Nephron (organoid): ENCODE measurements around the gene SLC12A2.
A peak's percentile ranks its signal among the peaks of the same experiment; 100 is the strongest.

Experiments
- H3K27ac Mint-ChIP-seq, 3 experiments: 2 replicates each; pipeline ENCODE4 v1.8.0; 2020; ENCODE audit warnings: mixed read lengths in 3 of 3, mild to moderate bottlenecking in 2 of 3, moderate library complexity in 1 of 3
- H3K27me3 Mint-ChIP-seq: 2 replicates; pipeline ENCODE4 v1.8.0; 2021; ENCODE audit warnings: low read depth, mild to moderate bottlenecking, moderate library complexity, mixed read lengths
- H3K36me3 Mint-ChIP-seq: 2 replicates; pipeline ENCODE4 v1.8.0; 2020; ENCODE audit warnings: low read depth, mixed read lengths
- H3K4me1 Mint-ChIP-seq: 2 replicates; pipeline ENCODE4 v1.8.0; 2020; ENCODE audit warnings: mixed read lengths
- H3K4me3 Mint-ChIP-seq, 3 experiments: 2 replicates each; pipeline ENCODE4 v1.8.0; 2020; ENCODE audit warnings: mild to moderate bottlenecking in 3 of 3, mixed read lengths in 3 of 3, moderate library complexity in 2 of 3
- H3K9me3 Mint-ChIP-seq: 2 replicates; pipeline ENCODE4 v1.8.0; 2020; ENCODE audit warnings: mixed read lengths
- TF ChIP-seq, protein P1 (sequence below), 3 experiments: fragments of 200-600 bp; sonication (generic); IDR thresholded peaks; one replicate each; pipeline ENCODE4 v1.5.0; 2021; ENCODE audit warnings: antibody characterized with exemption in 3 of 3; ENCODE audit not compliant: unreplicated experiment in 3 of 3

SLC12A2 gene

DNA sequence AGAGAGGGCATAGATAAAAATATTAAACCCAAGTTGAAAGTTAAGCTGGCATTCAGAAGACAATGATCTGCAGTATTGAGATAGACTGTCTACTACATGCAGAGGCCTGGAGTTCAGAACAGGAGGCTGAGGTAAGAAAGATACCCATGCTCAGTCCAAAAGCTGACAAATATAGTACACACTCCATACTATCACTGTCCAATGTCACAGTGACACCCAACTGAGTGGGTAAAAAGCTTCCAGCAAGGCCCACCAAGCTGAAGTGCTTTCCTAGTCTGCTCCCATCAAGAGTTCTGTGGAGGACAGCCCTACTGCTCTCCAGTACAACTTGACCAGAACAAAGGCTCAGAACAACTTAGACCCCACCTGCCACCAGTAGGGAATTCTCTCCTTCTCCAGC lies 124.9 kb downstream of the SLC12A2 start:
- Mint-ChIP-seq H3K9me3 (no peaks in the 10 kb centered on the region), H3K4me3 (no peak overlapping the region), H3K36me3 (no peaks in the 10 kb centered on the region), H3K4me1 (peaks cover 9% of the 10 kb centered on the region), H3K27me3 (no peaks in the 10 kb centered on the region), H3K27ac (no peak overlapping the region)
- TF ChIP-seq, protein P1, sequence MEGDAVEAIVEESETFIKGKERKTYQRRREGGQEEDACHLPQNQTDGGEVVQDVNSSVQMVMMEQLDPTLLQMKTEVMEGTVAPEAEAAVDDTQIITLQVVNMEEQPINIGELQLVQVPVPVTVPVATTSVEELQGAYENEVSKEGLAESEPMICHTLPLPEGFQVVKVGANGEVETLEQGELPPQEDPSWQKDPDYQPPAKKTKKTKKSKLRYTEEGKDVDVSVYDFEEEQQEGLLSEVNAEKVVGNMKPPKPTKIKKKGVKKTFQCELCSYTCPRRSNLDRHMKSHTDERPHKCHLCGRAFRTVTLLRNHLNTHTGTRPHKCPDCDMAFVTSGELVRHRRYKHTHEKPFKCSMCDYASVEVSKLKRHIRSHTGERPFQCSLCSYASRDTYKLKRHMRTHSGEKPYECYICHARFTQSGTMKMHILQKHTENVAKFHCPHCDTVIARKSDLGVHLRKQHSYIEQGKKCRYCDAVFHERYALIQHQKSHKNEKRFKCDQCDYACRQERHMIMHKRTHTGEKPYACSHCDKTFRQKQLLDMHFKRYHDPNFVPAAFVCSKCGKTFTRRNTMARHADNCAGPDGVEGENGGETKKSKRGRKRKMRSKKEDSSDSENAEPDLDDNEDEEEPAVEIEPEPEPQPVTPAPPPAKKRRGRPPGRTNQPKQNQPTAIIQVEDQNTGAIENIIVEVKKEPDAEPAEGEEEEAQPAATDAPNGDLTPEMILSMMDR (IDR thresholded peaks at IDR 0.05; ENCODE audit: unreplicated experiment in 3 of 3): no peak

DNA sequence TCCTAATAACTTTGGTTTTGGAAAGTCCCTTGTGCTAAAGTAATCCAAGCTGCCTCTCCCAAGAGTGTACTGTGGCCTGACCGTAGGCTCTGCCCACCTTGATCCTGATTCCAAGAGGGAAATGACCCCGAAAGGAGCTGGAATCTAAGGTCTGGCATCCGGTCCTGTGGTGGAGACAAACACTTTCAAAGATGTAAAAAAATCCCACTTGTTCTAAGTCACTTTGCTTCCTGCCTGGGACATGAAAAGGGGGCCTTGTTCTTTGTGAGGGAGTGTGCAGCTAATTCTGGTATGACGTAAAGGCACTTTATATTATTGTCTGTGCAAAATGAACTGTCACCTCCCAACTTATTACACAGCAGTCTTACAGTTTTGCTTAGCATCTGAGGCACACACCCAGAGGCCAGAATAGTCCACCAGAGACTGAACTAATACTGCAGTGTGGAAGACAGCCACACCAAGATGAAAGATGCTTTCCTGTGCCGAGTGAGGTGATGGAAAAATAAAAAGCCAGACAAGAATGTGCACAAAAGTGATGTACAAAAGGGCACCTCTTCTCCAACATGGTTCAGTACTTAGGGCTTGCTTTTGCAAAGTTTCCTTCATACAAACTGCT lies 128.7 kb downstream of the SLC12A2 start:
- no peaks in the 10 kb centered on the region for H3K9me3 Mint-ChIP-seq
- H3K4me3 Mint-ChIP-seq: no peak overlapping the region
- H3K27me3 Mint-ChIP-seq: peaks cover 8% of the 10 kb centered on the region
- no peak overlapping the region for H3K27ac Mint-ChIP-seq
- TF ChIP-seq, protein P1 (IDR thresholded peaks at IDR 0.05; ENCODE audit: unreplicated experiment in 3 of 3): no peak
- H3K4me1 Mint-ChIP-seq: peaks cover 5% of the 10 kb centered on the region
- H3K36me3 Mint-ChIP-seq: no peaks in the 10 kb centered on the region

DNA sequence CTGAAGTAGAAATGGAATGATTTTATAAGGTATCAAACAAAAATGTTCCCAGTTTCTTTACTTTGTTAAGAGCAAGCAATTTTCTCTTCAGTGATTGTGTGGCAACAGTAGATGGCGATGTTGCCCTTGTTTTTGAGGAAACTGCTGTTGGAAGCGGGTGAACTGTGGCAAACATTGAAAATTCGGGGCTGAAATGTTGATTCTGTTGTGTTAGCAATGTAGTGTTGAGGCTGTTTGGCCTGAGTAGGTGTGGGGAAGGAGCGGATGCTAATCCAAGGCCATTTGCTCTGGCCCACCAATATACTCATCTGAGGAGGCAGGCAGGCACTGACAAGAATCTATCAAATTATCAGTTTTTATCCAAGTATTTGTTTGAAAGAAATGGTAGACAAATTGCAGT lies 129.8 kb downstream of the SLC12A2 start:
- Mint-ChIP-seq H3K4me3 (no peak overlapping the region), H3K4me1 (peaks cover 5% of the 10 kb centered on the region), H3K9me3 (no peaks in the 10 kb centered on the region), H3K27ac (peak overlapping the region in 2 of 3 experiments; percentile 3 to 38), H3K27me3 (peaks cover 8% of the 10 kb centered on the region), H3K36me3 (no peaks in the 10 kb centered on the region)
- TF ChIP-seq, protein P1 (IDR thresholded peaks at IDR 0.05; ENCODE audit: unreplicated experiment in 3 of 3): peak; percentile 84 to 86 (median 86)

DNA sequence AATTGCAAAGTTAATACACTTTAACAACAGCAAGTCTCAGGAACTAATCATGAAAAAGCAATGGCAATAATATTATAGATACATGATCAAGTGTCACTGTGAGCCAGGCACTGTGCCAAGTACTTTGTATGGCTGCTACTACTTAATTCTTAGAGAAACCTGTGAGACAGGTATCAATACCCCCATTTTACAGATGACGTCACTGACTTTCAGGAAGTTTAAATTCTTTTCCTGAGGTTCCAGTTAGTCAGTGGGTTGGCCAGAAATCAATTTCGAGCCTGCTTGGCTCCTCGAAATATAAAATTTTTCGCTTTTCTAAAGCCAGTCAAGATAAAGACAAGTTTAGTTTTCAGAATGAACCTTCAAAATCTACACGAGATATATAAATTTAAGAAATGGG lies 130.3 kb downstream of the SLC12A2 start:
- Mint-ChIP-seq H3K4me1 (peaks cover 5% of the 10 kb centered on the region), H3K36me3 (no peaks in the 10 kb centered on the region), H3K27ac (peak overlapping the region in 1 of 3 experiments; percentile 3), H3K9me3 (no peaks in the 10 kb centered on the region), H3K4me3 (no peak overlapping the region), H3K27me3 (peaks cover 8% of the 10 kb centered on the region)
- TF ChIP-seq, protein P1 (IDR thresholded peaks at IDR 0.05; ENCODE audit: unreplicated experiment in 3 of 3): no peak

DNA sequence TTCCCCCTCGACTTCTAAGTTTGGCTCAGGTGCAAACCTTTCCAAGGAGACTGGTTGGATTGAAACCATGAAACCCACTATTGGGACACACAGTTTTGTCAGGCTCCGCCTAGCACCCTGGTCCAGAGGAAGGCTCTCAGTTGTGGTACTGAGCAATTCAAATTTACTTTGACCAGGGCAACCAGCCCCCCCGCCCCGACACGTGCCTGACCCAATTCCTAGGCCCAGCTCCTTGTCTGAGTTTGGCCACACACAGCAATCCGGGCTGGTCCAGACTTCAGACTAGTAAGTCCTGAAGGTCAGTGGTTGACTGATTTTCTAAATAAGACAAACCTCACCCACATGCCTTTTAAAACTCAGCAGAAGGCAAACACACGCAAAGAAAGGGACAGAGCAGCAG lies 132.7 kb downstream of the SLC12A2 start:
- Mint-ChIP-seq H3K27ac (no peak overlapping the region), H3K9me3 (no peaks in the 10 kb centered on the region), H3K4me3 (no peak overlapping the region), H3K27me3 (peaks cover 8% of the 10 kb centered on the region), H3K4me1 (peaks cover 5% of the 10 kb centered on the region), H3K36me3 (no peaks in the 10 kb centered on the region)
- TF ChIP-seq, protein P1 (IDR thresholded peaks at IDR 0.05; ENCODE audit: unreplicated experiment in 3 of 3): no peak

DNA sequence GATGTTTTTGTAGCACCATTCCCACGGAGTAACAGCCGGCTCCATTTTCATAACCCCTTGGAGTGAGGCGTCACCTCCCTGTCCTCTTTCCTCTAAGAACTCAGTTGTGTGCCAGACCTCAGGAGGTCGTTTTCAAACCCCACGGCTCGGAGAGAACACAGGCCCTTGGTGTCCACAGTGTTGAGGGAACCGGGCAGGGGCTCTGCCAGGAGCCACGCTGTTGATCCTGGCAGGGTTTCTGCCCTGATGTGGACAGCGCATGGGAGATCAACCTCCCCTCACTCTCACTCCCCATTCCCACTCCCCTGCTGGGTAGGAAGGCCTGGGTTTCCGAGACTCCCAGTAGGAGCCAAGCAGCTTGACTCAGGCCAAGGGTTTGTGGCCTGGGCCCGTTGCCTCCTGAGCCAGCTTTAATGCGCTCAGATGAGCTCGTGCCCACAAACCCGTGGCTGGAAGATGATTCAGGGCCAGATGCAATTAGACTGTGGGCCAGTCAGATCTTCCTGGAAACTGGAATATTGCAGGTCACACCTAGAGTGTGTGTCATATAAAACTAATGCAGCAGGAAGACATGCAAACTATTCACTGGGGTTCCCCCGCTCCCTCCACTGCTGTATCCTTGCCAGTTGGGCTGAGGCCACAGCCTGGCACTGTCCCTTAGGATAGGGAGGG lies 133.4 kb downstream of the SLC12A2 start:
- Mint-ChIP-seq H3K36me3 (no peaks in the 10 kb centered on the region), H3K27ac (no peak overlapping the region), H3K9me3 (no peaks in the 10 kb centered on the region), H3K4me1 (peaks cover 5% of the 10 kb centered on the region), H3K4me3 (no peak overlapping the region), H3K27me3 (peaks cover 8% of the 10 kb centered on the region)
- TF ChIP-seq, protein P1 (IDR thresholded peaks at IDR 0.05; ENCODE audit: unreplicated experiment in 3 of 3): no peak
